Thyroid gland (tissue), 4 donors: ENCODE results near the gene TMEM273. TPM values are rescaled to one million over a fixed set of nuclear protein-coding genes. Genes with fewer than 3 reads are reported as not detected.

Source experiments
- DNase-seq, 2 donors: peaks; one replicate each; pipeline ENCODE4 v3.0.0-alpha.2; 2019
- H3K27ac ChIP-seq, 3 donors: fragments of 200-600 bp; sonication (generic); 1 replicate in 2 of 3; 2 replicates in 1 of 3; pipeline ENCODE4 v1.5.1; 2016 to 2019; ENCODE audit warnings: mild to moderate bottlenecking in 1 of 3, moderate library complexity in 1 of 3
- H3K27me3 ChIP-seq: fragments of 200-600 bp; sonication (generic); one replicate; pipeline ENCODE4 v1.5.1; 2019
- H3K36me3 ChIP-seq, 2 donors: fragments of 200-600 bp; sonication (generic); one replicate each; pipeline ENCODE4 v1.5.1; 2016 to 2019
- H3K4me1 ChIP-seq, 2 donors: fragments of 200-600 bp; sonication (generic); one replicate each; pipeline ENCODE4 v1.5.1; 2017 to 2019
- H3K4me3 ChIP-seq, 3 donors: fragments of 200-600 bp; sonication (generic); replicated peaks in 1 of 3; 1 replicate in 2 of 3; 2 replicates in 1 of 3; pipeline ENCODE4 v1.5.1; 2016; ENCODE audit warnings: mild to moderate bottlenecking in 1 of 3
- H3K9me3 ChIP-seq: fragments of 200-600 bp; sonication (generic); one replicate; pipeline ENCODE4 v1.5.1; 2017
- POLR2A ChIP-seq, 2 donors: fragments of 450-650 bp; IDR thresholded peaks; one replicate each; pipeline ENCODE4 v1.6.1; 2017; ENCODE audit warnings: antibody characterized with exemption in 2 of 2, mild to moderate bottlenecking in 2 of 2, moderate library complexity in 1 of 2
- WGBS, 2 donors: methylation state at CpG; one replicate each; pipeline ENCODE4 v1.1.5; 2017; 5-methylcytosine and 5-hydroxymethylcytosine counted together
- intact Hi-C: fragments of 100-400 bp; cut with DNase I; formaldehyde crosslinking; loops from one replicate; pipeline ENCODE4 v1.15.1; 2023
- total RNA-seq, 4 donors: library from RNA; depleted of rRNA; stranded (reverse); fragments of >200 nt; gene quantifications; one replicate each; pipeline ENCODE4 v1.2.3, GENCODE V29; 2016
- TF ChIP-seq, protein P1 (sequence below), 6 experiments: fragments of 200-600 bp in 3 of 6; fragments of 450-650 bp in 3 of 6; sonication (generic) in 3 of 6; IDR thresholded peaks; one replicate each; pipeline ENCODE4 v1.5.1; 2016 to 2019; ENCODE audit warnings: antibody characterized with exemption in 6 of 6, mild to moderate bottlenecking in 2 of 6, inconsistent platforms in 1 of 6, moderate library complexity in 1 of 6

Gene TMEM273
- total RNA-seq, 4 donors from 2014 or later = 4.2 to 15.0 (median 13.2) TPM

DNA sequence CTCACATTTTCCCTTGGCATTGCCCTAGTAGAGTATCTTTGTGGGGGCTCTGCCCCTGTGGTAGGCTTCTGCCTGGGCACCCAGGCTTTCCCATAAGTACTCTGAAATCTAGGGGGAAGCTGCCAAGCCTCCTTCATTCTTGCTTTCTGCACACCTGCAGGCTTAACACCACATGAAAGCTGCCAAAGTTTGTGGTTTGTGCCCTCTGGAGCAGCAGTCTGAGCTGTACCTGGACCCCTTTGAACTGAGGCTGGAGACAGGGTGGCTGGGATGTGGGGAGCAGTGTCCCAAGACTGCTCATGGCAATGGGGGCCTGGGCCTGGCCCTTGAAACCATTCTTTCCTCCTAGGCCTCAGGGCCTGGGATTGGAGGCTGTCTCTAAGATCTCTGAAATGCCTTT, 35.0 kb upstream of the TMEM273 start:
- TF ChIP-seq, protein P1, sequence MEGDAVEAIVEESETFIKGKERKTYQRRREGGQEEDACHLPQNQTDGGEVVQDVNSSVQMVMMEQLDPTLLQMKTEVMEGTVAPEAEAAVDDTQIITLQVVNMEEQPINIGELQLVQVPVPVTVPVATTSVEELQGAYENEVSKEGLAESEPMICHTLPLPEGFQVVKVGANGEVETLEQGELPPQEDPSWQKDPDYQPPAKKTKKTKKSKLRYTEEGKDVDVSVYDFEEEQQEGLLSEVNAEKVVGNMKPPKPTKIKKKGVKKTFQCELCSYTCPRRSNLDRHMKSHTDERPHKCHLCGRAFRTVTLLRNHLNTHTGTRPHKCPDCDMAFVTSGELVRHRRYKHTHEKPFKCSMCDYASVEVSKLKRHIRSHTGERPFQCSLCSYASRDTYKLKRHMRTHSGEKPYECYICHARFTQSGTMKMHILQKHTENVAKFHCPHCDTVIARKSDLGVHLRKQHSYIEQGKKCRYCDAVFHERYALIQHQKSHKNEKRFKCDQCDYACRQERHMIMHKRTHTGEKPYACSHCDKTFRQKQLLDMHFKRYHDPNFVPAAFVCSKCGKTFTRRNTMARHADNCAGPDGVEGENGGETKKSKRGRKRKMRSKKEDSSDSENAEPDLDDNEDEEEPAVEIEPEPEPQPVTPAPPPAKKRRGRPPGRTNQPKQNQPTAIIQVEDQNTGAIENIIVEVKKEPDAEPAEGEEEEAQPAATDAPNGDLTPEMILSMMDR (IDR thresholded peaks at IDR 0.05) = no peak
- no peak for TF ChIP-seq POLR2A (IDR thresholded peaks at IDR 0.05)
- no peaks in the 10 kb centered on the region for H3K36me3 ChIP-seq
- intact Hi-C loops = no loop called here

GRCh38 chr10:49222170-49222569, 34.0 kb upstream of the TMEM273 start:
- H3K9me3 ChIP-seq = no peaks in the 10 kb centered on the region
- intact Hi-C loops = no loop called here
- DNase-seq = no peak
- no peak for TF ChIP-seq POLR2A (IDR thresholded peaks at IDR 0.05)
- TF ChIP-seq, protein P1 (IDR thresholded peaks at IDR 0.05) = no peak
- 90% methylated on average over 3 of the region's 3 CpGs for WGBS, 2 donors
- H3K27me3 ChIP-seq = no peaks in the 10 kb centered on the region
- H3K36me3 ChIP-seq = no peaks in the 10 kb centered on the region
- no peak overlapping the region for H3K4me3 ChIP-seq
- H3K27ac ChIP-seq = no peak overlapping the region
- H3K4me1 ChIP-seq = no peaks in the 10 kb centered on the region

More for the DNA sequence above, 35.0 kb upstream of the TMEM273 start:
- H3K27me3 ChIP-seq = no peaks in the 10 kb centered on the region
- H3K4me3 ChIP-seq = no peak overlapping the region
- H3K27ac ChIP-seq = no peak overlapping the region
- H3K4me1 ChIP-seq = no peaks in the 10 kb centered on the region
- DNase-seq = no peak
- no peaks in the 10 kb centered on the region for H3K9me3 ChIP-seq

DNA sequence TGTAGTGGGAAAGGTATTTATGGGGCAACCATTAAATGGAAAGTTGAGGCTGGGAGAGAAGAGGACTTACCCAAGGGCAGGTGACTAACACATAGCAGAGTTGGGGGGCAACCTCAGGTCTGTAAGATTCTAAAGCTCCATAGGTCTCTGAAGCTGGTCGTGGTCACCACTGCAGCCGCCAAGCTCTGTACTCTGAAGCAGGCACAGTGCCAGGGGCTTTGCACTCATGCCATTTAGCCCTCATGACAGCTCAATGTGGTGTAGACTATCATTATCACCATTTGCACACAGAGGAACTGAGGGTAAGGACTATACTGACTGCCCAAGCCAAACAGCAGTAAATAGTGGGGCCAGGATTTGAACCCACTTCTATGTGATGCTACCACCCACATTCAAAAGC, 32.5 kb upstream of the TMEM273 start:
- no peaks in the 10 kb centered on the region for H3K36me3 ChIP-seq

GRCh38 chr10:49220031-49220430, 31.8 kb upstream of the TMEM273 start:
- no peak for DNase-seq
- Histone ChIP-seq H3K27ac (no peak overlapping the region), H3K4me1 (no peaks in the 10 kb centered on the region), H3K9me3 (no peaks in the 10 kb centered on the region), H3K4me3 (no peak overlapping the region), H3K27me3 (no peaks in the 10 kb centered on the region), H3K36me3 (no peaks in the 10 kb centered on the region)
- intact Hi-C loops = no loop called here
- WGBS, 2 donors = 95 to 96% methylated on average over 1 of the region's 1 CpG
- TF ChIP-seq, protein P1 (IDR thresholded peaks at IDR 0.05) = no peak
- no peak for TF ChIP-seq POLR2A (IDR thresholded peaks at IDR 0.05)

More for the DNA sequence above, 32.5 kb upstream of the TMEM273 start:
- H3K4me3 ChIP-seq = no peak overlapping the region
- H3K27ac ChIP-seq = no peak overlapping the region
- intact Hi-C loops = no loop called here
- TF ChIP-seq POLR2A (IDR thresholded peaks at IDR 0.05) = no peak
- TF ChIP-seq, protein P1 (IDR thresholded peaks at IDR 0.05) = no peak
- no peaks in the 10 kb centered on the region for H3K27me3 ChIP-seq
- WGBS, 2 donors = 75 to 82% methylated on average over 2 of the region's 2 CpGs
- DNase-seq = no peak
- no peaks in the 10 kb centered on the region for H3K4me1 ChIP-seq
- H3K9me3 ChIP-seq = no peaks in the 10 kb centered on the region

DNA sequence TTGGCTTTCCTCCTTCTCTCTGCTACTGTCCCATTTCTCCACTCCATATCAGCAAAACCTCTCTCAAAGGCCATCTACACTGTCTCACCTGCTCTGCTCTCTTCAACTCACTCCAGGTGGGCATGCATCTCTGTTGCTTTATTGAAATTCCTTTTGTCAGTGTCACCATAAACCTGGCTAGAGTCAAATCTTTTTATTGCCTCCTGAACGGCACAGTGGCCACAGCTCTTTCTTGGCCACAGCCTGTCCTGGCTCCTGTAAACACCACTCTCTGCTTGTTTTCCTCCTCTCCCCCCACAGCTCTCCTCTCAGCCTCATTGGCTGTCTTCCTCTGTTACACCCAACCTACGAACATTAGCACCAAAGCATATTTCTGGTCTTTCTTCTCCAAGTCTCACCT, 31.1 kb upstream of the TMEM273 start:
- Histone ChIP-seq H3K9me3 (no peaks in the 10 kb centered on the region), H3K27ac (no peak overlapping the region), H3K4me3 (no peak overlapping the region), H3K36me3 (no peaks in the 10 kb centered on the region), H3K27me3 (no peaks in the 10 kb centered on the region), H3K4me1 (no peaks in the 10 kb centered on the region)
- 74 to 86% methylated on average over 2 of the region's 2 CpGs for WGBS, 2 donors
- DNase-seq = no peak
- TF ChIP-seq, protein P1 (IDR thresholded peaks at IDR 0.05) = no peak
- no peak for TF ChIP-seq POLR2A (IDR thresholded peaks at IDR 0.05)
- intact Hi-C loops = no loop called here
